ENCODE results near the gene SLC4A1.

SLC4A1 gene

GRCh38 chr17:44297975-44298374 lies 30.0 kb upstream of the SLC4A1 start:
- Histone ChIP-seq H3K9me3 (replicated peaks; ENCODE audit: insufficient read depth, low read length) (no peaks in the 10 kb centered on the region), H2AFZ (ENCODE audit: low read length) (no peak overlapping the region), H3K9ac (ENCODE audit: low read length) (no peak overlapping the region), H3K36me3 (replicated peaks; ENCODE audit: insufficient read depth, low read length) (no peaks in the 10 kb centered on the region), H3K9me2 (replicated peaks; ENCODE audit: insufficient read depth, low read length) (no peaks in the 10 kb centered on the region), H3K4me3 (ENCODE audit: low read length) (no peak overlapping the region), H3F3A (ENCODE audit: insufficient read depth, low read length) (0 out of 2 replicates have a peak, but pooled peaks cover 5% of the 10 kb centered on the region), H3K4me2 (ENCODE audit: low read depth, low read length) (no peak overlapping the region), H3K79me2 (ENCODE audit: low read length) (no peaks in the 10 kb centered on the region), H3K4me1 (ENCODE audit: low read length) (peaks cover 10% of the 10 kb centered on the region), H3K27ac (ENCODE audit: low read length) (no peak overlapping the region), H3K27me3 (replicated peaks; ENCODE audit: insufficient read depth, low read length) (no peaks in the 10 kb centered on the region), H4K20me1 (ENCODE audit: insufficient read depth, low read length) (no peaks in the 10 kb centered on the region)
- no peak for DNase-seq
- no peak for TF ChIP-seq EZH2phosphoT487 (IDR thresholded peaks at IDR 0.05; ENCODE audit: low read length)
- no peak for TF ChIP-seq CTCF (IDR thresholded peaks at IDR 0.05; ENCODE audit: low read length)
- no peak for TF ChIP-seq EZH2 (optimal IDR thresholded peaks at IDR 0.05; ENCODE audit: low read depth, low read length)

- no peaks in the 10 kb centered on the region for H3K27me3 ChIP-seq (replicated peaks; ENCODE audit: insufficient read depth, low read length)
These were observed 25.7 kb upstream of the SLC4A1 start for GRCh38 chr17:44293509-44294226.

GRCh38 chr17:44287651-44288050 lies 19.7 kb upstream of the SLC4A1 start:
- no peak overlapping the region for H3K4me3 ChIP-seq (ENCODE audit: low read length)
- DNase-seq = no peak
- no peaks in the 10 kb centered on the region for H3K27me3 ChIP-seq (replicated peaks; ENCODE audit: insufficient read depth, low read length)
- H3K4me1 ChIP-seq (ENCODE audit: low read length) = no peaks in the 10 kb centered on the region
- H3K4me2 ChIP-seq (ENCODE audit: low read depth, low read length) = no peak overlapping the region
- H3K79me2 ChIP-seq (ENCODE audit: low read length) = no peaks in the 10 kb centered on the region
- no peaks in the 10 kb centered on the region for H3K36me3 ChIP-seq (replicated peaks; ENCODE audit: insufficient read depth, low read length)
- TF ChIP-seq CTCF (IDR thresholded peaks at IDR 0.05; ENCODE audit: low read length) = no peak
- TF ChIP-seq EZH2 (optimal IDR thresholded peaks at IDR 0.05; ENCODE audit: low read depth, low read length) = no peak
- TF ChIP-seq EZH2phosphoT487 (IDR thresholded peaks at IDR 0.05; ENCODE audit: low read length) = no peak
- H3K9ac ChIP-seq (ENCODE audit: low read length) = no peak overlapping the region
- no peaks in the 10 kb centered on the region for H3F3A ChIP-seq (ENCODE audit: insufficient read depth, low read length)
- H4K20me1 ChIP-seq (ENCODE audit: insufficient read depth, low read length) = no peaks in the 10 kb centered on the region
- no peaks in the 10 kb centered on the region for H3K9me3 ChIP-seq (replicated peaks; ENCODE audit: insufficient read depth, low read length)
- H3K27ac ChIP-seq (ENCODE audit: low read length) = no peak overlapping the region
- H3K9me2 ChIP-seq (replicated peaks; ENCODE audit: insufficient read depth, low read length) = no peaks in the 10 kb centered on the region
- H2AFZ ChIP-seq (ENCODE audit: low read length) = no peak overlapping the region

More at GRCh38 chr17:44293509-44294226, 25.7 kb upstream of the SLC4A1 start:
- TF ChIP-seq CTCF (IDR thresholded peaks at IDR 0.05; ENCODE audit: low read length) = no peak
- no peak for TF ChIP-seq EZH2 (optimal IDR thresholded peaks at IDR 0.05; ENCODE audit: low read depth, low read length)
- TF ChIP-seq EZH2phosphoT487 (IDR thresholded peaks at IDR 0.05; ENCODE audit: low read length) = no peak
- Histone ChIP-seq H3K79me2 (ENCODE audit: low read length) (no peaks in the 10 kb centered on the region), H2AFZ (ENCODE audit: low read length) (peak overlapping the region; percentile 35; the same call in 1 of the 2 replicates), H3K4me2 (ENCODE audit: low read depth, low read length) (peak overlapping the region; percentile 24; the same call in 1 of the 2 replicates), H3K36me3 (replicated peaks; ENCODE audit: insufficient read depth, low read length) (no peaks in the 10 kb centered on the region), H3K9me2 (replicated peaks; ENCODE audit: insufficient read depth, low read length) (no peaks in the 10 kb centered on the region), H3F3A (ENCODE audit: insufficient read depth, low read length) (0 out of 2 replicates have a peak, but pooled peaks cover 5% of the 10 kb centered on the region), H3K9me3 (replicated peaks; ENCODE audit: insufficient read depth, low read length) (no peaks in the 10 kb centered on the region), H3K9ac (ENCODE audit: low read length) (no peak overlapping the region), H3K4me3 (ENCODE audit: low read length) (no peak overlapping the region), H3K27ac (ENCODE audit: low read length) (peak overlapping the region; percentile 49; the same call in 1 of the 2 replicates), H3K4me1 (ENCODE audit: low read length) (peaks cover 10% of the 10 kb centered on the region), H4K20me1 (ENCODE audit: insufficient read depth, low read length) (no peaks in the 10 kb centered on the region)
- DNase-seq = peak; percentile 84

Data from MM.1S (cell line).